H1 (cell line): ENCODE measurements around the gene NETO1. TPM values are rescaled to one million over a fixed set of nuclear protein-coding genes. Genes with fewer than 3 reads are reported as not detected.

Experiments
- ASH2L ChIP-seq: fragments of 200-600, 300-600 bp; sonication (generic); IDR thresholded peaks from one replicate; pipeline ENCODE4 v1.7.1; 2017; ENCODE audit warnings: low read length
- CBX5 ChIP-seq: fragments of 300-800, 300-1000 bp; sonication (generic); IDR thresholded peaks from 2 replicates; pipeline ENCODE4 v1.7.1; 2016; ENCODE audit warnings: antibody characterized with exemption, low read length, low read depth
- CEBPB ChIP-seq: IDR thresholded peaks from 2 replicates; pipeline ENCODE4 v1.6.1; 2012; ENCODE audit warnings: low read depth, low read length
- CHD7 ChIP-seq: fragments of 300-600 bp; sonication (generic); IDR thresholded peaks from 2 replicates; pipeline ENCODE4 v1.7.1; 2012; ENCODE audit warnings: low read length, moderate library complexity, mild to moderate bottlenecking, inconsistent platforms; ENCODE audit not compliant: insufficient replicate concordance
- CREB1 ChIP-seq: IDR thresholded peaks from 2 replicates; pipeline ENCODE4 v1.6.1; 2012; ENCODE audit warnings: inconsistent platforms
- EGR1 ChIP-seq: IDR thresholded peaks from 2 replicates; pipeline ENCODE4 v1.6.1; 2011; ENCODE audit warnings: low read depth, low read length, borderline replicate concordance
- GTF2F1 ChIP-seq: IDR thresholded peaks from 2 replicates; pipeline ENCODE4 v1.6.1; 2012; ENCODE audit warnings: low read depth, low read length, improper control_type of control experiment, borderline replicate concordance
- RNF2 ChIP-seq: fragments of 200-900, 300-1000 bp; sonication (generic); IDR thresholded peaks from 2 replicates; pipeline ENCODE4 v1.7.1; 2016; ENCODE audit warnings: borderline replicate concordance, low read depth, mild to moderate bottlenecking, antibody characterized with exemption, low read length; ENCODE audit not compliant: poor library complexity, severe bottlenecking; ENCODE audit errors: missing control alignments
- SP2 ChIP-seq: IDR thresholded peaks from 2 replicates; pipeline ENCODE4 v1.6.1; 2012; ENCODE audit warnings: mild to moderate bottlenecking, low read length, inconsistent platforms
- SUZ12 ChIP-seq: fragments of 200-600 bp; sonication (generic); IDR thresholded peaks from 2 replicates; pipeline ENCODE4 v1.6.1; 2012; ENCODE audit warnings: mild to moderate bottlenecking, inconsistent platforms, low read length, moderate library complexity, mixed read lengths
- TBP ChIP-seq: IDR thresholded peaks from 2 replicates; pipeline ENCODE4 v1.6.1; 2011; ENCODE audit warnings: low read depth, low read length, improper control_type of control experiment
- TEAD4 ChIP-seq: IDR thresholded peaks from 2 replicates; pipeline ENCODE4 v1.6.1; 2012; ENCODE audit warnings: low read depth, low read length, inconsistent platforms, mixed read lengths
- polyA plus RNA-seq, 7 experiments: library from polyadenylated mRNA; depleted of rRNA in 3 of 7; stranded (reverse) in 5 of 7; unstranded in 2 of 7; fragments of >200 nt in 5 of 7; fragments of 200-250 nt in 2 of 7; gene quantifications; 1 replicate in 5 of 7; 2 replicates in 1 of 7; 4 replicates in 1 of 7; pipeline versions ENCODE4 v1.2.1 to v1.2.3, GENCODE V29; 2011 to 2013; ENCODE audit warnings: missing spikeins in 2 of 7, mixed read lengths in 2 of 7
- total RNA-seq: library from RNA; stranded (reverse); fragmentation: NEBNext Ultra II Directional; extraction: Animal tissue kit (Norgen Biotek cat#: 25700); gene quantifications from 2 replicates; pipeline ENCODE4 v1.2.1, GENCODE V29; 2021

Gene NETO1
- total and polyA plus RNA-seq, 2 of the 8 experiments (the other 6 are each of a cell fraction or from before 2014, with no cell fraction given), result 3.0 to 19.3 TPM

DNA sequence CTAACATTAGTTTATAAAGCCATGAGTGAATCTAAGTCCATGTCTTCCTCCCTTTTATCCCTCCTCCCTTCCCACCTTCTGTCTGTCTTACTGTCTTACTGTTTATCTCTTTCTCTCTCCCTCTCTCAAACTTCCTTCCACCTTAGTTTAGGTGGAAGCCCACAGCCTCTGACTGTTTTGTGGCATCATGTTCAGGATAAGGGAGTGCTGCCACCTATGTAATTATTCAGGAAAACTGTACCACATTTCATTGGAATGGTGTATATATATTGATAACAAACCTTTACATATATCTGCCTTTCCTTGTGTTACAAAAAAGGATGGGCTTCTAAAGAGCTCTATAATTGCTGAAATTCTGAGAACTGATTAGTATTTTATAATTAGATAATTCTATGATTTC, 48.7 kb downstream of the NETO1 start (continued):
- TF ChIP-seq CHD7, result no peak
- no peak for TF ChIP-seq CBX5
- no peak for TF ChIP-seq EGR1
- no peak for TF ChIP-seq TBP
- TF ChIP-seq GTF2F1, result no peak
- no peak for TF ChIP-seq CREB1
- TF ChIP-seq SUZ12, result no peak
- TF ChIP-seq TEAD4, result no peak
- no peak for TF ChIP-seq ASH2L
- TF ChIP-seq SP2, result no peak
- no peak for TF ChIP-seq RNF2
- TF ChIP-seq CEBPB, result no peak
